ENCODE data around the gene VIPAS39. TPM values are rescaled to one million over a fixed set of nuclear protein-coding genes. Genes with fewer than 3 reads are reported as not detected.

The VIPAS39 gene
- total and polyA plus RNA-seq, 2 of the 13 experiments (the other 11 are each of a cell fraction or from before 2014, with no cell fraction given), result 13.3 to 21.5 TPM

DNA sequence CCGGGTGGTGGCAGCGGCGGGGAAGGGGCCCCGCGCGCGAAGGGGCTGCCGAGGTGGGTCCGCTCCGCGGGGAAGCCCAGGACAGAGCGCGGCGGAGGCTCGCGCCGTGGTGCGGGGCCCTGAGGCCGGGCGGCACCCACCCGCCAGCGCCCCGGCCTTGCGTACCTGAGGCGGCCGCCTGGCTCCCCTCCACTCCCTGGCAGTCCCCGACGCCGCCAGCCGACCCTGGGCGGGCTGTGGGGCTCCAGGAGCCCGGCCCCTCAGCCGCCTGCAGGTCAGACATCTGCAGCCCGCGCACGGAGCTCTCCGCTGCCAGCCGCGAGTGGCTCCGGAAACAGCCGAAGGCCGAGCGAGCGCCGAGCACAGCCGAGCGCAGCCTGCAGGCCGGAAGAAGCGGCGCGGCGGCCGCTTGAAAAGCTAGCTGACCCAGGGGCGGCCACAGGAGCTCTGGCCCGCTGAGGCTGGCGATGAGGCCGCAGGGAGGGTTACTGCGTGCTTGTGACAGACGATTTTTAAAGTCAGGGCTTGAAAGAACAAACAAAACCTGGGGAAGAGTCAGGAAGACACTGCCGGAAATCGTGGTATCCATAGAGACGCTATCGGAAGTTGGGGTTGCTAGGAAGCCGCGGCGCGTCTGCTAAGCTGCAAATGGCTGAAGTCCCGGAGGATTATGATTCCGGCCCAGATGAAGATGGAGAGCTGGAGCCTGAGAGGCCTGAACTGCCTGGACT is 80.5 kb downstream of the VIPAS39 start, which contains the start of the genes SAMD15 and TMED8 (continued):
- TF ChIP-seq, protein P1, sequence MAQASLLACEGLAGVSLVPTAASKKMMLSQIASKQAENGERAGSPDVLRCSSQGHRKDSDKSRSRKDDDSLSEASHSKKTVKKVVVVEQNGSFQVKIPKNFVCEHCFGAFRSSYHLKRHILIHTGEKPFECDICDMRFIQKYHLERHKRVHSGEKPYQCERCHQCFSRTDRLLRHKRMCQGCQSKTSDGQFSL (CRISPR knock-in tag; IDR thresholded peaks at IDR 0.05), result no peak
- no peak for TF ChIP-seq SRSF9 (IDR thresholded peaks at IDR 0.05; ENCODE audit: borderline replicate concordance, insufficient read depth, low read depth, low read length, poor library complexity, severe bottlenecking)
- no peak for TF ChIP-seq IRX3 (CRISPR knock-in tag; IDR thresholded peaks at IDR 0.05; ENCODE audit: borderline replicate concordance, low read depth)
- TF ChIP-seq, protein P2, sequence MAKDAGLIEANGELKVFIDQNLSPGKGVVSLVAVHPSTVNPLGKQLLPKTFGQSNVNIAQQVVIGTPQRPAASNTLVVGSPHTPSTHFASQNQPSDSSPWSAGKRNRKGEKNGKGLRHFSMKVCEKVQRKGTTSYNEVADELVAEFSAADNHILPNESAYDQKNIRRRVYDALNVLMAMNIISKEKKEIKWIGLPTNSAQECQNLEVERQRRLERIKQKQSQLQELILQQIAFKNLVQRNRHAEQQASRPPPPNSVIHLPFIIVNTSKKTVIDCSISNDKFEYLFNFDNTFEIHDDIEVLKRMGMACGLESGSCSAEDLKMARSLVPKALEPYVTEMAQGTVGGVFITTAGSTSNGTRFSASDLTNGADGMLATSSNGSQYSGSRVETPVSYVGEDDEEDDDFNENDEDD (CRISPR knock-in tag; IDR thresholded peaks at IDR 0.05; ENCODE audit: borderline replicate concordance), result no peak
- TF ChIP-seq HOXD1 (CRISPR knock-in tag; IDR thresholded peaks at IDR 0.05), result 0 out of 2 replicates have a peak, but pooled peaks have one; percentile 20
- peak; percentile 48; the same call in 1 of the 2 replicates for TF ChIP-seq ZNF451 (CRISPR knock-in tag; IDR thresholded peaks at IDR 0.05)
- TF ChIP-seq NFE2 (CRISPR knock-in tag; IDR thresholded peaks at IDR 0.05), result no peak
- peak; percentile 87 for TF ChIP-seq KMT2A (CRISPR knock-in tag; IDR thresholded peaks at IDR 0.05)
- TF ChIP-seq, protein P3, sequence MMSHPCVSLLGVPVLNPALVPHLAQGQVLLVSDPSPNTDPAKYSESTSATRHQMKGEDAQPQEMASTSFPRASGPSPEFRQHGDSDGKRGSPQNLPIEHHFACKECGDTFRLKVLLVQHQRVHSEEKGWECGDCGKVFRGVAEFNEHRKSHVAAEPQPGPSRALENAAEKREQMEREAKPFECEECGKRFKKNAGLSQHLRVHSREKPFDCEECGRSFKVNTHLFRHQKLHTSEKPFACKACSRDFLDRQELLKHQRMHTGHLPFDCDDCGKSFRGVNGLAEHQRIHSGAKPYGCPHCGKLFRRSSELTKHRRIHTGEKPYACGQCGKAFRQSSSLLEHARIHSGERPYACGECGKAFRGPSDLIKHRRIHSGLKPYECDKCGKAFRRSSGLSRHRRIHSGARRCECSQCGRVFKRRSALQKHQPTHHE (CRISPR knock-in tag; IDR thresholded peaks at IDR 0.05; ENCODE audit: borderline replicate concordance), result no peak
- 0 out of 2 replicates have a peak, but pooled peaks have one; percentile 10 for TF ChIP-seq ZNF224 (CRISPR knock-in tag; IDR thresholded peaks at IDR 0.05)
- TF ChIP-seq SMARCC2 (IDR thresholded peaks at IDR 0.05), result no peak
- TF ChIP-seq XBP1 (CRISPR knock-in tag; IDR thresholded peaks at IDR 0.05), result no peak
- TF ChIP-seq, protein P4, sequence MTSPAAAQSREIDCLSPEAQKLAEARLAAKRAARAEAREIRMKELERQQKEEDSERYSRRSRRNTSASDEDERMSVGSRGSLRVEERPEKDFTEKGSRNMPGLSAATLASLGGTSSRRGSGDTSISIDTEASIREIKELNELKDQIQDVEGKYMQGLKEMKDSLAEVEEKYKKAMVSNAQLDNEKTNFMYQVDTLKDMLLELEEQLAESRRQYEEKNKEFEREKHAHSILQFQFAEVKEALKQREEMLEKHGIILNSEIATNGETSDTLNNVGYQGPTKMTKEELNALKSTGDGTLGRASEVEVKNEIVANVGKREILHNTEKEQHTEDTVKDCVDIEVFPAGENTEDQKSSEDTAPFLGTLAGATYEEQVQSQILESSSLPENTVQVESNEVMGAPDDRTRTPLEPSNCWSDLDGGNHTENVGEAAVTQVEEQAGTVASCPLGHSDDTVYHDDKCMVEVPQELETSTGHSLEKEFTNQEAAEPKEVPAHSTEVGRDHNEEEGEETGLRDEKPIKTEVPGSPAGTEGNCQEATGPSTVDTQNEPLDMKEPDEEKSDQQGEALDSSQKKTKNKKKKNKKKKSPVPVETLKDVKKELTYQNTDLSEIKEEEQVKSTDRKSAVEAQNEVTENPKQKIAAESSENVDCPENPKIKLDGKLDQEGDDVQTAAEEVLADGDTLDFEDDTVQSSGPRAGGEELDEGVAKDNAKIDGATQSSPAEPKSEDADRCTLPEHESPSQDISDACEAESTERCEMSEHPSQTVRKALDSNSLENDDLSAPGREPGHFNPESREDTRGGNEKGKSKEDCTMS (CRISPR knock-in tag; conservative IDR thresholded peaks at IDR 0.05), result no peak
- TF ChIP-seq IRF2 (CRISPR knock-in tag; IDR thresholded peaks at IDR 0.05), result no peak
- TF ChIP-seq, protein P5, sequence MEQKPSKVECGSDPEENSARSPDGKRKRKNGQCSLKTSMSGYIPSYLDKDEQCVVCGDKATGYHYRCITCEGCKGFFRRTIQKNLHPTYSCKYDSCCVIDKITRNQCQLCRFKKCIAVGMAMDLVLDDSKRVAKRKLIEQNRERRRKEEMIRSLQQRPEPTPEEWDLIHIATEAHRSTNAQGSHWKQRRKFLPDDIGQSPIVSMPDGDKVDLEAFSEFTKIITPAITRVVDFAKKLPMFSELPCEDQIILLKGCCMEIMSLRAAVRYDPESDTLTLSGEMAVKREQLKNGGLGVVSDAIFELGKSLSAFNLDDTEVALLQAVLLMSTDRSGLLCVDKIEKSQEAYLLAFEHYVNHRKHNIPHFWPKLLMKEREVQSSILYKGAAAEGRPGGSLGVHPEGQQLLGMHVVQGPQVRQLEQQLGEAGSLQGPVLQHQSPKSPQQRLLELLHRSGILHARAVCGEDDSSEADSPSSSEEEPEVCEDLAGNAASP (CRISPR knock-in tag; IDR thresholded peaks at IDR 0.05; ENCODE audit: borderline replicate concordance), result no peak
- TF ChIP-seq ZNF430 (CRISPR knock-in tag; IDR thresholded peaks at IDR 0.05), result 0 out of 2 replicates have a peak, but pooled peaks have one; percentile 1
- TF ChIP-seq, protein P6, sequence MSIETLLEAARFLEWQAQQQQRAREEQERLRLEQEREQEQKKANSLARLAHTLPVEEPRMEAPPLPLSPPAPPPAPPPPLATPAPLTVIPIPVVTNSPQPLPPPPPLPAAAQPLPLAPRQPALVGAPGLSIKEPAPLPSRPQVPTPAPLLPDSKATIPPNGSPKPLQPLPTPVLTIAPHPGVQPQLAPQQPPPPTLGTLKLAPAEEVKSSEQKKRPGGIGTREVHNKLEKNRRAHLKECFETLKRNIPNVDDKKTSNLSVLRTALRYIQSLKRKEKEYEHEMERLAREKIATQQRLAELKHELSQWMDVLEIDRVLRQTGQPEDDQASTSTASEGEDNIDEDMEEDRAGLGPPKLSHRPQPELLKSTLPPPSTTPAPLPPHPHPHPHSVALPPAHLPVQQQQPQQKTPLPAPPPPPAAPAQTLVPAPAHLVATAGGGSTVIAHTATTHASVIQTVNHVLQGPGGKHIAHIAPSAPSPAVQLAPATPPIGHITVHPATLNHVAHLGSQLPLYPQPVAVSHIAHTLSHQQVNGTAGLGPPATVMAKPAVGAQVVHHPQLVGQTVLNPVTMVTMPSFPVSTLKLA (IDR thresholded peaks at IDR 0.05), result no peak
- no peak for TF ChIP-seq BCL6 (CRISPR knock-in tag; IDR thresholded peaks at IDR 0.05)
- TF ChIP-seq ZNF160 (CRISPR knock-in tag; IDR thresholded peaks at IDR 0.05), result peak; percentile 54; the same call in 1 of the 2 replicates
- no peak for TF ChIP-seq RFXANK (CRISPR knock-in tag; IDR thresholded peaks at IDR 0.05)
